ENCODE measurements around the gene SSBP2.

SSBP2 gene

DNA sequence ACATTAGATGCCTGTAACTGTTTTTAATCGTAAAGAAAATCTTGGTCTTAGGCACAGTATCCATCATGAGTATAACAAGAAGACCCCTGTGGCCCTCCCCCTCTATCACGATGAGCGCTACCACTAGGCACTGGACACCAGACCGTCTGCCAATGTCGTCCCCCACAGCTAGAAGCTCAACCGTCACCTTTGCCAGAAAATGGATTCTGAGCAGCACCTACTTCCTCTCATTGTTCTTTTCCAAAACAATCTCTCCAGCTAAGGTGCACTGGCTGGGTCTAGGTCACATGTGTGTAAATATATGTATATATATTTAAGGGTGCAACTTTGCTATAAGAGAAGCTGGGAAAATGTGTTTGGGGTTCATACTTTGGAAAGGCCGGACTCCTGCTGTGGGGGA lies 15.7 kb upstream of the SSBP2 start:
- DNase-seq (ENCODE audit: low spot score): no peak

DNA sequence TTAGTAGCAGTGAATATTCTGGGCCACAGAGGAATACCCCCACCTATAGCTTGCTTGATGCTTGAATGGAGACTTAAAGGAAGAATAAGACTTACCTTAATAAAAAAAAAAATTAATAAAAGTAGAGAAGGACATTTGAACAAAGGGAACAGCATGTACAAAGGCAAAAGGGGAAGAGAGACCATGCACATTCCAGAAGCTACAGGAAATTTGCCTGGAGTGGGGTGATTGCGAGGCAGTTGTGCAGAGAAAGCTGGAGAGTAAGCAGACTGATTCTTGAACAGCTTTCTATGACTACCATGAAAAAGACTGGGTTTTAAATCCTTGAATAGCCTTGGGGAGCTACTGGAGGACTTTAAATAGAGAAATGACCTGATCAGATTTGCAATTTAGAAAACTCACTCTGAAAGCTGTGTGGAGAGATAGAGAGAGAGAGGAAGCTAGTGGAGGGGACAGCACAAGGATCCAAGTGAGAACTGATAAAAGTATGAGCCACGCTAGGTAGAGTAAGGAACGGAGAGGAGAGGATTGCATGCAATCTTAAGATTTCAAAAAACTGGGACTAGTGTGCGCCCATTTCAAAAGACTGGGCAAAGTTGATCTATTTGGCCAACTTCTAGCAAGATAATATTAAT lies 12.5 kb upstream of the SSBP2 start:
- no peak for DNase-seq (ENCODE audit: low spot score)

DNA sequence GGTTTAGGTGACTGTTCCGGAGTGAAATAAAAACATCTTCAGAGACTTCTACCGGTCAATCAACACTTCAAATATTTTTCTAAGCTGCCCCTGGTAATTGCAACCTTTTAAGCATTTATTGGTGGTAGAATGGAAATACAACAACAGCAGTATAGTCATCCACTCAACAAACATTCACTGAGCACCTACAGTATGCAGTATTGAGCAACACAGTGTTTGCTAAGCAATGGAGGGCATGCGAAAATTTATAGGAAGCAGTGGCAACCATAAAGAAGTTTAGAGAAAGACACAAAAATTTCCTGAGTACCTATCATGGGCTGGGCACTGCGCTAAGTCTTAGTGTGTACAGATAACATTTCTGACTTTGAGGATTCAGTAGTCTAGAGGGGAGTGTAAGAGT lies 12.0 kb upstream of the SSBP2 start:
- no peak for DNase-seq (ENCODE audit: low spot score)

DNA sequence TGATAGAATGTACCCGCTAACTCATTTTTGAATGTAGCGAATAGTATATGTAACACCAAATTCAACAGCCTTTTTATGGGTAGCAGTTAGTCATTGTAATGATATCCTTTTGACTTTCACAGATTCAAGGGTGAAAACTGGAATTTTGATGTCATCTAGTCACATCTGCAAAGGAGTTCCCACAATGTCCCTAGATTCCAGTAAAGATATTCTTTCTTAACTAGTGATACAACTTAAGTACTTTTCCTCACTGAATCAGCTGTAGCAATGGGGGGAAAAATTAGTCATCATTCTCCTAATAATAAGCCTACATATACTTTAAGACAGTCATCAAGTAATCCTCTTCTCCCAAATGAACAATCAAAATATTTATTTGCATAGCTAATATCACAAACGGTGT lies 11.5 kb upstream of the SSBP2 start:
- DNase-seq (ENCODE audit: low spot score): no peak

DNA sequence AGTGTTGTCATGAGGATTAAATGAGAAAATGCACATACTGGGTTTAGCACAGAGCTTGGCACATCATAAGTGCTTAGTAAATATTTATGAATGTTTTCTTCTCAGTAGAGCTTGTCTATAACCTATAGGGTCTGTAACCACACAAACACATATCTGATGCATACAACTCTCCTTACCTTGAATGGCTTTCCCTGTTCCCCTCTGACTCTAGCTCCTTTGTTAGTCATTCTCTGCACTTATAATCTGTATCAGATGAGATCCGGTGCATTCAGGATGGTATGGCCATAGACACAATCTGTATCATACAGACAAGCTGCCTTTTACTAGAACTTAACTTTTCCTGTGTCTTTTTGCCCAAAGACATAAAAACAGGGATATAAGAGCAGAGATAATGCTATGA lies 11.1 kb upstream of the SSBP2 start:
- DNase-seq (ENCODE audit: low spot score): no peak

DNA sequence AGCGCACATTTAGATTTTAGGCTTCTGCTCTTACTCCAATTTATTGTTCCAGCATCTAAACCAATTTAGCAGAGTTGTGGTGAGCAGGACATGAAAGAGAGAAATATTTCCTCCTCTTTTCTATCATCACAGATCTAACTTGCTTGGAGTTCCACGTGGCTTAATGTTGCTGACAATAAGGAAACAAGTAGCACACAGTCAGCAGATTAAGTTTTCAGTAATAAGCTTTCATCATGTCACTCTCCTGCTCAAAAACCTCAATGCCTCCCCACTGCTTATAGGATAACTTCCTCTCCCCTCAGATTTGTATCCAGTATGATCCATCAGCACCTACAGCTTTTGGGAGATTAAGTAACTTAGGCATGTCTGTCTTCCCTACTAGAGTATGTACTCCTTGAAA lies 10.4 kb upstream of the SSBP2 start:
- DNase-seq (ENCODE audit: low spot score): no peak

DNA sequence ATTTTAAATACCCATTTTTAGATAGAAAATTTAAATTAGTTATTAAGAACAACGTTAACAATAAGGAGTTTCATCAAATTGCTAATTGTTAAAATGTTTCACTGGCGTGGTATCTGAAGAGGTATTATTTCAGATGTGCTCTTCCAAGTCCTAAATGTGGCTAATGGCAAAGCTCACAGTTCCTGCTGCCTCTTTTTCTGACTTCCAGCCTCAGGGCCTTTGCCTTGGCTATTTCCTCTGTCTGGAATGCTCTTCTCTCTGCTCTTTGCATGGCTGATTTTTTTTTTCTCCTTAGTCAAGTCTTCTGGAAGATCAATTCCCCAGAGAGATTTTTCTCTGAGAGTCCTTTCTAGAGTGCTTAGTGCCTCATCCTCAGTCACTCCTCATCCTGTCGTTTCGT lies 9.6 kb upstream of the SSBP2 start:
- no peak for DNase-seq (ENCODE audit: low spot score)

DNA sequence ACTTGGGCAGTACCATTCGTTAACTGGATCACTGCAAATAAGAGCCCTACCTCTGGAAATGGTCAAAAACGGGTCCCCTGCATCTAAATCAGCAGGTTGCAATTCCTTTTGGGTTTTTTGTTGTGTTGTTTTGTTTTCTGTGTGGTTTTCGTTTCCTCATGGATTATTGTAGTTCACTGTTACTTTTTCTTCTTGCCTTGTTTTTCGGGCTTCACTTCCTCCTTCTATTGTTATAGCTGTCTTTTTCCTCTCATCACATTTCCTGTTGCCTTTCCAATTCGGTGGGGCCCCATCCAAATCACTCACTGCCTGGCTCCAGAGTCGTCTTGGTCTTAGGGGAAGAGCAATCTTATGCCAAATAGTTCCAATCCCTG lies 8.7 kb upstream of the SSBP2 start:
- DNase-seq (ENCODE audit: low spot score): no peak

DNA sequence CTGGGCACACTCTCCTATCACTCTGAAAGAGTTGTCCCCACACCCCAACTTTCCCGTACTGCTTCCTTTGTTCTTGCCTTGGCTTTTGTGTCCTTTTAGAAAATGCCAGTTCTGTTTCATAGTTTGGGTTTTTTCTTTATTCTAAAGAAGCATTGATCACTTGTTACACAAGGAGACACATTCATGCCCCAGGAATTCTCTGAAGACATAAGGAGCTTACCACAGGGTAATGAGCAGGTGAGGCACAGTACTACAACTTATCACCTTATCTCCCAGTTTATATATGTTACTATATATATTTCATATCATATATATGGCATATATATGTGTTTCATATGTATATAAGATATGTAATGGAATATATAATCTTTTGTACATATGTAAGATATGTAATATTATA lies 6.5 kb upstream of the SSBP2 start:
- no peak for DNase-seq (ENCODE audit: low spot score)

DNA sequence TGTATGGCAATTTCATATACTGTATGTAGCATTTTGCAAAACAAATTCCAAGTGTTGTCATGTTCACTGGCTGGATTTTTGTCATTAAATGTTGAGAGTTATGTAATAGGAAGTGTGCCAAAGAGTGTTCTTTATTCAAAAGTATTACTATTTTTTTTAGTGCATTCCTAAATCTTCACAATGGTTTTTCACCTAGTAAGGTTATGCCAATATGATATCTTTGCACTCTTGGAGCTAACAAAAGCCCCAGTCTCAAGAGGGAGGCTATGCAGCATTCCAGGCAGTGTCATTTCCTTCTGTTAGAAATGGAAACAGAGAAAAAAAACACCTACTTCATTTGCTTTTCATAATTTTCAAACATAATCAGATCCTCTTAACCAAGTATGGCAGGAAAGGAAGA lies 5.1 kb upstream of the SSBP2 start:
- DNase-seq (ENCODE audit: low spot score): no peak

DNA sequence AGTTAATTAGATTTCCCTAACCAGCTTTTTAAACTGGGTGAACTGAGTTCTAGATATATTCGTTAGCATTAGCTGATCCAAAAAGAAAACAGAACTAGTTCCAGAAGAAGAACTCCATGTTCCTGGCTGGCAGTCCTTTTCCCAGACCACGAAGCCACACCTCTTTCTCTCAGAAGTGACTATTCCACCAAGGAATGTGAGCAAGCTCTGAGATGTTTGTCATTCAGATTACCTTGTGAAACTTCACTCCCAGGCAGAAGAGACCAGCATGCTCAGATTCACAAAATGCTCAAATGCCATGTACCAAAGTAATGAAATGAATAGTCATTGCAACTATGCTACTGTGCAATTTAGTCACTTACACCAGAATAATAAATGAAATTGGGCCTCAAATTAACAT lies 4.4 kb upstream of the SSBP2 start:
- DNase-seq (ENCODE audit: low spot score): no peak

DNA sequence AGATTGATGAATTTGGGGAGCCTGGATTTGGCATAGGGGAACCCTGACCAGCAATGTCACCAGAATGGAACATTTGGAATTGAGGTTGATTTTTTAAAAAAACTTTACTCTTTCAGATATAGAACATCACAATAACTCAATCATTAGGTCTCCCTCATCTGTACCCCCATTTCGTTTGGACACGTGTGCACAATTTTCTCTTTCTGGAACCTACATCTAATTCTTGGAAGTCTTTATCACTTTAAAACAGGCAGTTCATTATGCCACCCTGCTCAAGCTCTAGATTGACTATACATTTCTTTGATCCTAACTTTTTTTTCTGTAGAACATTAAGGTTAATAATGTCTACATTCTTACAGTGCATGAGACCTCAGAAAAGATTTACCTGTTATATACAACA lies 3.7 kb upstream of the SSBP2 start:
- DNase-seq (ENCODE audit: low spot score): no peak

DNA sequence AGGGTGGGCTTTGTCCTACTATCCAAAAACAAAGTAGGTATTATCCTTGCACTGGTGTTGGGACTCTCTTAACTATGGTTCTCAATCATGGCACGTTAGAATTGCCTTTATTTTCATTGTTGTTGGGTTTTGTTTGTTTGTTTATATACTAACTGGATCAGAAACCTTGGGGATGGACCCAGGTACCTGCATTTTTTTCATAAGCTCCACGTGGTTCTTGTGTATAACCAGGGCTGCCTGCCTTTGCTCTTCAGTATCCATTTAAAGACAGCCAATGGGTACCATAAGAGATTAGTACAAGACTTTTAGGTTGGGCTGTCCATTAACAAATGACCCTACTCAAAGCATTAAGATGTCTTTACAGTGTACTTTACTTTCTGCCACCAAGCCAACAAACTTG lies 2.5 kb upstream of the SSBP2 start:
- DNase-seq (ENCODE audit: low spot score): no peak

DNA sequence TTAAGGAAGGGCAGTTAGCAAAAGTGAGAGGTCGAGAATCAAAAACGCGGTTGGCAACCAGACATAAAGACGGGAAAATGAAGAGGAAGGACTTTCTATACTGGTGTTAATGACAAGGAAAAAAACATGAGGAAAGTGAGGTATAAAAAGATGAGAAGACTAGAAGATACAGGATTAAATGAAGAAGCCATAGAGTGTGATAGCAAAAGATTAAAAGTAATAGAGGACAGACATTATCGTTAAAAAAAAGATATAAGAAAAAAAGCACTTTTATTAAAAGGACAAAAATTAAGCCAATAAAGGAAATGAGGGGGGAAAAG lies 1.7 kb upstream of the SSBP2 start:
- no peak for DNase-seq (ENCODE audit: low spot score)

DNA sequence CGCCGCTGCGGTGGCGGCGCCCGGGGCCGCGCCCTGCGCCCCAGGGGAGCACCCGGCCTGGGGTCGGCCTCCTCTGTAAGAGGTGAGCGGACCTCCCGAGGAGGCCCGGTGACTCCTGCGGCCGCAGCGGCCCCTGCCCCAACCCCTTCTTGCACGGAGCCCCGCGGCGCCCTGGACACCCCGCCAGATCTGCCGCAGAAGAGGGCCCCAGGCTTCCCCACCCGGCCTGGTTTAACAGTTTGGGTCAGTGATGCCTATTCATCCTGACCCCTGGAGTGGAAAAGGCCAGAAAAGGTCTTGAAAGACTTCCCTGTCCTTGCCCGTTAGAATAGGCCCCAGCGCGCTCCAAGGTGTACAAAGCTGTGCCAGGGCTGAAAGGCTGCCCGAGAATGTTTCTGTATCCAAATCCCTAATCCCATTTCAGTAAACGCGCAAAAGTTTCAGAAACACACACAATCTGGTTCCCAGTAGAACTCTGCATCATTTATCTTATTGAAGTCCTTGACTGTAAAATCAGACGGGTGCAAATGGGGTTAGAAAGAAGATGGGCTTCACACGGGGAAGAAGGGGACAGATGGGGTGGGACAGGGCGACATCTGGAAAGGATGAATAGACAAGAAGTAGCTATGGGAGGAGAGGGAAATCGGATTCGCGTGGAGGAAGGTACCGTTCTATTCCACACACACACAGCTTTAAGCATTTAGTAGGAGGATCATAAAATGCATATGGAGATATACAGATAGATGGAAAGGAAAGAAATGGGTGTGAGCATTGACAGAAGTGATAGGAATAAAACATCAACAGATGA lies 1.1 kb upstream of the SSBP2 start:
- DNase-seq (ENCODE audit: low spot score): no peak

DNA sequence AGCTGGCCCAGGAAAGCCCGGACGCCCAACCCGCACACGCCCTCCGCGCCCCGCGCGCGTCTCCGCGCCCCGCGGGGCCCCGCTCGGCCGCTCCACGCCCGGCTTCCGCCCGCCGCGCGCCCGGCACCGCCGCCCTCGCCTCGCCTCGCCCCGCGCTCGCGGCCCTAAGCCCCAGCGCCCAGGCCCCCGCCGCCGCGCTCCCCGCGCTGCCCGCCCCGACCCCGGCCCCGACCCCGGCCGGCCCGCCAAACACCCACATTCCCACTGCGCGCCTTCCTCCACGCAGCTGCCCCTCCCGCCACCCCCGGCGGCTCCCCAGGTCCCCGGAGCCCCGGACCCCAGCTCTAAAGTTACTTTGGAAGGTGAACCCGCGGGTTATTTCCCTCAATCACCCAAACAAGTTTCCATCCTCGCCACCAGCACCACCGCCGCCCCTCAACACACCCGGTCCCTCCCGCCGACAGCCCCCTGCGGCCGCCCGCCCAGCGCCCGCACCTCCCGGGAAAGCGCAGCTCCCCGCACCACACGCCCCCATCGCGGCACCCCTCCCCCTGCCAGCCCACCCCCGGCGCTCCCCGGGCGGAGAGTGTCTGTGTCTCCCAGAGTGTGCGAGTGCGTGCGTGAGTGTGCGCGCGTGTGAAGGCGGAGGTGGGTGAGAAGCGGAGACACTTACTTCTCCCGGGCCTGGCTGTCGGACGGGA lies 439 bp downstream of the SSBP2 start:
- DNase-seq (ENCODE audit: low spot score): no peak

DNA sequence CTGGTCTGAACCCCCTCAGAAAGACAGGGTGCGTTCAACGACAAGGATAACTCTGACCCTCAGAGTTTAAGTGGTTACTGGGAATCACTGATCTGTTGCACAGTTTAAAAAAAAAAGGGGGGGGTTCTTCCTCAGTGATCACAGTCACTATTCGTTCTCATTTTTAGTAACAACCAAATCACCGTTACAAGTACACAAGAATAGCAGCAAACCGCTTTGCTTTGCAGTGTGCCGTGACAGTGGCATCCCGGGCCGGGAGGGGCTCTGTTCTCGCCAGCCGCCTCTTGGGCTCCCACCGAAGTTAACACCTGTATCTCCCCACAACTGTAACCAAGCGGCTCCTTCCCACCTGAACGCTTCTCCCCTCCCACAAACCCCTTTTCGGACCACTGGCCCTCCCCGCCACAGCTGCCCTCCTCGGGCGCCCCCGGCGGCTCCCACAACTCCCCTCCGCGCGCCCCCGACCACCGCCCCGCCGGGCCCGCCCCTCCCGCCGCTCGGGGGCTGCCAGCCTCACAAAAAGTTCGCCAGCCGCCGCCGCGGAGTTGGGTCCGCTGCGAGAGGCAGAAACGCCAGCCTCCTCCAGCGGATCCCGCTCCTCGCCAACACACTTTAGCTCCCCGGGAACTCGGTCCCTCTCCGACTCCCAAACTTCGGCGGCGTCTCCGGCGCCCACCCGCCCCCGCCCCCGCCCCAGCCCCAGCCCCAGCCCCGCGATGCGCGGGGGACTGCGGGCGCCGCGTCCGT lies 1.2 kb downstream of the SSBP2 start:
- DNase-seq (ENCODE audit: low spot score): peak; percentile 93

DNA sequence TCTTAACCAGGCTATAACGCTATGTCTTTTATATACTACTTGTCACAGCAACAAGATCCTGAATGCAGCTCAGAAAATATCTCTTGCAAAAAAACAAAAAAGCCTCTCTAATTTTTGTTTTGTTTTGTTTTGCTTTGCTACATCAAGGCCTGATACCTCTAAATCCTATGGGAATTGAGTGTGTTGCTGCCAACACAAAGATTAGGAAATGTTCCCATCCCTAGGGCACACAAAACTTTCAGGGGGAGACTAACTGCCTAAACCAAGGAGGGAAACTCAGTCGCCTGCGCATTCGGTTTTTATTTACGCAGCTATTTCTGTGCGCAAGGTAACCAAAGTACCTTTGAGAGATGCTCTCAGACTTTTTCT lies 1.7 kb downstream of the SSBP2 start:
- DNase-seq (ENCODE audit: low spot score): no peak

DNA sequence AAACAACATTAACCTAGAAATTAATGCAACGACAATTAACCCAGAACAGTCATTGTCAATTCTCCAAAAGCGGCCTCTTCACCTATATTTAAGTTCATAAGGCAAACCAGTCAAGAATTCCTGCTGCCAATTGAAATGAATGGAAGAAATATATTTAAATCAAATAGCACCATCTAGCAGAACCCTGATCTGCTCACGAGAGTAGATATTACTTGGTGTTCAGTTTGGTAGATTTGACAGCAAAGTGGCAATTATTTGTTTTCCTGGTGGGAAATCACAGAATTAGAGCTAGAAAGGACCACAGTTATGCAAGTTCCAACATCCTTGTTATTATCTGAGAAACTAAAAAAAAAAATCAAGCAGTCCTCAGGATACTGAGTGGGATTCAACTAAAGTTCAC lies 2.3 kb downstream of the SSBP2 start:
- no peak for DNase-seq (ENCODE audit: low spot score)

DNA sequence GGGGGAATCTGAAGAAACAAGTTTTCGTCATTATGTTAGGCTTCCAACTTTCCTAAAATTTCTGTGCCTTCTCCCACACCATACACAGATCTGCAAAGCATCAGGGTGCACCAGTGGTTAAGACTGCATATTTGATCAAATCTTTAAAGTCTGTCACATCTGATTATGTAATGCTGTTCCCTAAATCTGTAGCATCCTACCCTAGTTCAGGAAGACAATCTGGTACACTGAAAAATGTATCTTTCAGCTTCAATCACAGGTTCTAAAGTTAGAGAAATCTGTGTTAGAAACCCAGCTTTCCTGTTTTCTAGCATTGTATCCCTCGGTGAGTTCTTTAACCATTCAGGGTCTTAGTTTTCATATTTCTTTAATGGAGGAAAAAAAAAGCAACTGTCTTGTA lies 3.9 kb downstream of the SSBP2 start:
- no peak for DNase-seq (ENCODE audit: low spot score)

DNA sequence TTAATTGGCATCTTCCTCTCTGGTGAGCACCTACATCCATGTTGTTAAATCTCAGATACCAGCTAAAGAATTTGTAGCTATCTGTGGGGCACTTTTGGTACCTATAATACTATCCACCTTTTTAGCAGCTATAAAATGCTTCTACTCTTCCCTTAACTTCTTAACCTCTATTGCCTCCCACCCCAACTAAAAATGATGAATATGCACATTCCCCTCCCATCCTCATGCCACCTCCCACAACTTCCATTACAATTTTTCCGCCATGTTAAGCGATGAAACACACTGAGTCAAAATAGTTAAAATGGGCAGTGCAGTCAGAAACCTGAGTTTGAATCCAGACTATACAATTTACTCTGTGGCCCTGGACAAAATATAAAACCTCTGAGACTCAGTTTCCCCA lies 10.1 kb downstream of the SSBP2 start:
- DNase-seq (ENCODE audit: low spot score): no peak

DNA sequence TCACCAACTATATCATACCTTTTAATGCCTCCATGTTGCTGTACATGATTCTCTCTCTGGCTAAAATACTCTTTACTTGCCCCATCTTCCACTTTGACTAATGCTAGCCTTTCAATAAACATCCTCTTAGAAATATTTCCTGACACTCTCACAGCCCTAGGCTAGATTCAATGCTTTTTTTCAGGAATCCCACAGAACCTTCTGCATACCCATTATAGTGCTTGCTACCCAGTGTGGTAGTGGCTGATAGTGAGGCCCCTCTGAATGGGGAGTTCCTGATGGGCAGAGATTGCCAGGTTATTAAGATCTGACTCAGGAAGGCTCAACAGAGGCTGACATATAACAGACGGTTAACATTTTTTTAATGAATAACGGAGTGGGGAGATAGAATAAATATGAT lies 11.6 kb downstream of the SSBP2 start:
- no peak for DNase-seq (ENCODE audit: low spot score)

DNA sequence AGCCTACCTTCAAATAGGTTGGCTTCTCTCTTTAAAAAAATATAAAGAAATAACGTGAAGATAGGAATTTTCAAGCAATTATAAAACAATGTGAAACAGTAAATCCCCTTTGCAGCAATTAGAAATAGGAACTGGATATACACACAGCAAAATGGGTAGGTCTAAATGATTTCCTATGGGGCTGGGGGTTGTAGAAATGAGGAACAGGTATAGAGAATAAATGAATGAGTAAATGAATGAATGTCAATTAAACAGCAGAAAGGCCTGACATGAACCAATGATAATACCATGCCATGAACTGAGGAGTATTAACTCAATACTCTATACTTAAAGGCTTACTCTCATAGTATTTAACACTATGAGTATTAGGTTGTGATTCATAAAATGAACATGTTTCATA lies 21.6 kb downstream of the SSBP2 start:
- DNase-seq (ENCODE audit: low spot score): no peak
